Lower lobe of right lung (tissue), 2 donors: ENCODE results near the gene RHOT2. TPM values are rescaled to one million over a fixed set of nuclear protein-coding genes. Genes with fewer than 3 reads are reported as not detected.
"Not testable (repeated sequence)": the region's sequence is repeated elsewhere in the genome, so short reads cannot be mapped to it uniquely, and the experiment has no call there.

Experiments
- ATAC-seq, 2 donors: fragments of 200-7000 bp; cut with Tn5 transposase; one replicate each; pipeline ENCODE4 v1.9.1; 2020 to 2022; ENCODE audit warnings: mild to moderate bottlenecking in 2 of 2, moderate library complexity in 2 of 2
- DNase-seq: peaks from one replicate; pipeline ENCODE4 v3.0.0-alpha.2; 2020
- H3K27ac ChIP-seq: fragments of 200-600 bp; one replicate; pipeline ENCODE4 v1.8.0; 2022
- H3K27me3 ChIP-seq: fragments of 200-600 bp; one replicate; pipeline ENCODE4 v1.8.0; 2022; ENCODE audit warnings: low read depth
- H3K36me3 ChIP-seq: fragments of 200-600 bp; one replicate; pipeline ENCODE4 v1.8.0; 2022; ENCODE audit warnings: mild to moderate bottlenecking
- H3K4me1 ChIP-seq: fragments of 200-600 bp; one replicate; pipeline ENCODE4 v1.8.0; 2022
- H3K4me3 ChIP-seq: fragments of 200-600 bp; one replicate; pipeline ENCODE4 v1.8.0; 2022; ENCODE audit warnings: mild to moderate bottlenecking
- H3K9me3 ChIP-seq: fragments of 200-600 bp; one replicate; pipeline ENCODE4 v1.8.0; 2022
- CTCF ChIP-seq: fragments of 200-600 bp; IDR thresholded peaks from one replicate; pipeline ENCODE4 v1.8.0; 2022; ENCODE audit warnings: antibody characterized with exemption, mild to moderate bottlenecking
- intact Hi-C: fragments of 100-400 bp; cut with DNase I; formaldehyde crosslinking; loops from one replicate; pipeline ENCODE4 v1.11.0; 2022
- total RNA-seq: library from RNA; stranded (reverse); fragmentation: NEBNext Ultra II Directional; extraction: Animal tissue kit (Norgen Biotek cat#: 25700); gene quantifications from one replicate; pipeline ENCODE4 v1.2.1, GENCODE V29; 2021
- donor health status: DM: no; HTN: yes; CAD: no; lungs with severe emphysema.

RHOT2 gene
- total RNA-seq, 1 donor from 2014 or later, result 81.6 TPM

DNA sequence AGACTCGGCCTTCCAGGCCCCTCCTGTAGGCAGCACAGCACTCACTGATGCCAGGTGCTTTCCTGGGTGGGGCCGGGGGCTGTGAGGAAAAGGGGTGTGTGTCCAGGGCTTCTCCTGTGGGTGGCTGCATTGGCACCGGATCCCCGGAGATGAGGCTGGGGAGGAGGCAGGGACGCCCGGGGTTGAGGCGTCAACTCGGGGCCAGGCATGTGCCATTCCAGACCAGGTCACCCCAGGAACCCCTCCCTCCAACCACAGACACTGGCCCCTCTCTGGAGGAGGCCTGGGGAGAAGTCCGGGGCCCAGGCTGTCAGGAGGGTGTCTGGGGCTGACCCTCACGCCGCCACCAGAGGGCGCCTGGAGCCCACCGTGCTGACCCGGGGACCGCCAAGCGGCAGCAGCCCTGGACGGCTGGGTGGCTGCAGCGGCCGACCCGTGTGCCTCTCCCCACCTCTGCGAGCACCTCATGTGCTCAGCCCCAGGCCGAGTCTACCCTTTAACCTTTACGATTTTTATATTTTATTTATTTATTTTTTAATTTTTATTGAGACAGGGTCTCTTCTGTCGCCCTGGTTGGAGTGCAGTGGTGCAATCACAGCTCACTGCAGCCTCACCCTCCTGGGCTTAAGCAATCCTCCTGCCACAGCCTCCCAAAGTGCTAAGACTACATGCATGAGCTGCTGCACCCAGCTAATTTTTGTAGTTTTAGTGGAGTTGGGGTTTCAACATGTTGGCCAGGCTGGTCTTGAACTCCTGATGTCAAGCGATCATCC, 43.8 kb downstream of the RHOT2 start:
- Histone ChIP-seq H3K36me3 (no peaks in the 10 kb centered on the region), H3K27me3 (peaks cover 58% of the 10 kb centered on the region), H3K9me3 (no peaks in the 10 kb centered on the region), H3K4me3 (no peak overlapping the region), H3K4me1 (peaks cover 17% of the 10 kb centered on the region), H3K27ac (no peak overlapping the region)
- DNase-seq (peak; percentile 87), ATAC-seq (peak; percentile 77 to 78)
- intact Hi-C loops, result no loop called here
- peak; percentile 98 for TF ChIP-seq CTCF

DNA sequence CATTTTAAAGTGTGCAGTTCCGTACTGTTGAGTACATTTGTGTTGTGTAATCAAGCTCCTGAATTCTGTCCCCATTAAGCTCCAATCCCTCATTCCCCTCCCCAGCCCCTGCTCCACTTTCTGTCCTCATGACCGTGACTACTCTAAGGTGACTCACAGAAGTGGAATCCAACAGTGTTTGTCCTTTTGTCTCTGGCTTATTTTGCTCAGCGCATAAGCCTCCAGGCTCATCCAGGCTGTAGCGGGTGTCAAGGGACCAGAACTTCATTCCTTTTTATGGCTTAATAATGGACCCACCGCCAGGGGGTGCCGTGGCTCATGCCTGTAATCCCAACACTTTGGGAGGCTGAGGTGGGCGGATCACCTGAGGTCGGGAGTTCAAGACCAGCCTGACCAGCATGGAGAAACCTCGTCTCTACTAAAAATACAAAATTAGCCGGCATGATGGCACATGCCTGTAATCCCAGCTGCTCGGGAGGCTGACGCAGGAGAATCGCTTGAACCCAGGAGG, 44.9 kb downstream of the RHOT2 start:
- DNase-seq, ATAC-seq, H3K4me3 ChIP-seq, H3K27ac ChIP-seq, H3K9me3 ChIP-seq, intact Hi-C loops, H3K36me3 ChIP-seq: not testable (repeated sequence)
- Histone ChIP-seq H3K27me3 (peaks cover 50% of the 10 kb centered on the region), H3K4me1 (peaks cover 18% of the 10 kb centered on the region)
- peak; percentile 39 for TF ChIP-seq CTCF

DNA sequence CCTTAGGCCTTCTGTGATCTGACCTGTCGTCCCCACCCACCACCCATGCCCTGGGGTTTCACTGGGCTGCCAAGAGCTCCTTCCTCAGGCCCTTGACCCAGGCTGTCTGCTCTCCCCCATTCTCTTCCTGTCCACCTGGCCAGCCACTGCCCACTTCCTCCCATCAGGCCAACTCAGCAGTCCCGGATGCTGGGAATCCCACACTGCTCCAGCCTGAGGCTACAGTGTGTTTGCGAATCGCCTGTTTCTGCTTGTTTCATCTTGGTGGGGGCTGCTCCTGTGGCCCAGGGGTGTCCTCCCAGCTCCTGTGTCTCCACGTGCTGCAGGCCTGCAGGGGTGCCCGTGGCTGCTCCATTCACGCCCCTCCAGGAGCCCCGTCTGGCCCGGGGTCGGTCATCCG, 46.1 kb downstream of the RHOT2 start:
- DNase-seq (no peak), ATAC-seq (no peak)
- Histone ChIP-seq H3K36me3 (no peaks in the 10 kb centered on the region), H3K27ac (no peak overlapping the region), H3K4me3 (peak overlapping the region; percentile 34), H3K4me1 (peaks cover 18% of the 10 kb centered on the region), H3K9me3 (no peaks in the 10 kb centered on the region), H3K27me3 (peaks cover 37% of the 10 kb centered on the region)
- intact Hi-C loops, result no loop called here
- TF ChIP-seq CTCF, result no peak

- Histone ChIP-seq H3K4me3 (peak within 1 kb of the TSS; percentile 77), H3K27me3 (peaks cover 30% of the 10 kb centered on the region), H3K27ac (peak within 1 kb of the TSS; percentile 36), H3K9me3 (no peaks in the 10 kb centered on the region), H3K36me3 (no peaks in the 10 kb centered on the region), H3K4me1 (peaks cover 24% of the 10 kb centered on the region)
- intact Hi-C loops, result no loop called here
- ATAC-seq, result peak; percentile 90 to 92
- peak; percentile 95 for DNase-seq
- TF ChIP-seq CTCF, result no peak
These were observed 46.9 kb downstream of the RHOT2 start, which contains the start of gene METRN for GRCh38 chr16:714558-715476. Gene METRN (plus strand): TSS chr16:715118. CDS start chr16:715290, 172 bp downstream.

DNA sequence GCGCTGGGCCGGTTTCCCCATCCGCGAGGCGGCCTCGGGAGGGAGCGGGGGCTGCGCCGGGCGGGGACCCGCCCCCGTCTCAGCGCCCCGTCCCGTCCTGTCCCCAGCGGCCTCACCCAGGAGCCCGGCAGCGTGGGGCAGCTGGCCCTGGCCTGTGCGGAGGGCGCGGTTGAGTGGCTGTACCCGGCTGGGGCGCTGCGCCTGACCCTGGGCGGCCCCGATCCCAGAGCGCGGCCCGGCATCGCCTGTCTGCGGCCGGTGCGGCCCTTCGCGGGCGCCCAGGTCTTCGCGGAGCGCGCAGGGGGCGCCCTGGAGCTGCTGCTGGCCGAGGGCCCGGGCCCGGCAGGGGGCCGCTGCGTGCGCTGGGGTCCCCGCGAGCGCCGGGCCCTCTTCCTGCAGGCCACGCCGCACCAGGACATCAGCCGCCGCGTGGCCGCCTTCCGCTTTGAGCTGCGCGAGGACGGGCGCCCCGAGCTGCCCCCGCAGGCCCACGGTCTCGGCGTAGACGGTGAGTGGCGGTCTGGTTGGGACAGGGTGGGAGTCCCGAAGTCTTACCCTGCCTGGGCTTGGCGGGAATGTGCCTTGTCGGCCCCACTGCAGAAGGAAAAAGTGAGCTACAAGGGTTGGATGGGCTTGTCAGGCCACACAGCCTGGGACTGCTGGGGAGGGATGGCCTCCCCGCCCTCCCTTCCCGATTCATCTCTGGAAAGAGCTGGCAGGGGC, 47.7 kb downstream of the RHOT2 start:
- Histone ChIP-seq H3K9me3 (no peaks in the 10 kb centered on the region), H3K4me1 (peaks cover 32% of the 10 kb centered on the region), H3K36me3 (no peaks in the 10 kb centered on the region), H3K27ac (peak overlapping the region; percentile 36), H3K27me3 (peaks cover 22% of the 10 kb centered on the region), H3K4me3 (peak overlapping the region; percentile 77)
- DNase-seq (no peak), ATAC-seq (peak in 1 of 2 donors; percentile 5)
- intact Hi-C loops, result no loop called here
- TF ChIP-seq CTCF, result no peak
